Liver (tissue), 3 donors: ENCODE measurements around the gene SSX5.

Experiments
- HNF4G ChIP-seq: IDR thresholded peaks from 2 replicates; pipeline ENCODE4 v1.6.1; 2016; ENCODE audit warnings: antibody characterized with exemption
- JUND ChIP-seq, 2 donors: IDR thresholded peaks; 2 replicates each; pipeline ENCODE4 v1.6.1; 2016; ENCODE audit warnings: antibody characterized with exemption in 2 of 2
- RXRA ChIP-seq, 2 donors: IDR thresholded peaks; 2 replicates each; pipeline ENCODE4 v1.6.1; 2017 to 2018; ENCODE audit warnings: antibody characterized with exemption in 2 of 2, mild to moderate bottlenecking in 1 of 2
- TAF1 ChIP-seq: conservative IDR thresholded peaks from 2 replicates; pipeline ENCODE4 v1.6.1; 2016; ENCODE audit warnings: antibody characterized with exemption, mild to moderate bottlenecking
- YY1 ChIP-seq: IDR thresholded peaks from 2 replicates; pipeline ENCODE4 v1.6.1; 2016; ENCODE audit warnings: antibody characterized with exemption, mild to moderate bottlenecking
- TF ChIP-seq, protein P1 (sequence below): fragments of 150-350 bp; IDR thresholded peaks from 2 replicates; pipeline ENCODE4 v1.5.1; 2017; ENCODE audit warnings: improper control_type of control experiment, low read depth, low read length; ENCODE audit not compliant: missing input control
- TF ChIP-seq, protein P2 (sequence below): IDR thresholded peaks from 2 replicates; pipeline ENCODE4 v1.6.1; 2016; ENCODE audit warnings: antibody characterized with exemption
- TF ChIP-seq, protein P3 (sequence below): IDR thresholded peaks from 2 replicates; pipeline ENCODE4 v1.6.1; 2016; ENCODE audit warnings: antibody characterized with exemption, mild to moderate bottlenecking
- donor health status: healthy.
- donor health status: healthy.

DNA sequence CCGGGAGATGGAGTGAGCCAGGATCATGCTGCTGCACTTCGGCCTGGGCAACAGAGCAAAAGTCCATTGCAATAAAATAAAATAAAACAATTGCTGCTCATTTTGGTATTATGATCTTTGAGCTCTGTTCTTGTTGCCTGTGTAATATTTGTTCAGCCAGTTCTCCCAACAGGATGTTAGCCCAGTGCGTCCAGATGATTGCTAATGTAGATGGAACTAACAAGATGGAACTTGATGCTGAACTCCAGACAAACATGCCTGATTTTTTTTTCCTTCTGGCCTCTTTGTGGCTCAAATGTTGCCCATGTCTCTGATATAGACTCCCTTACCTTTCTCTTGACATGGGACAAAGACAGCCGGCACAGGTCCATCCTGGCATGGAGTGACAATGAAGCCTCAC lies 15.8 kb downstream of the SSX5 start:
- TF ChIP-seq, protein P1, sequence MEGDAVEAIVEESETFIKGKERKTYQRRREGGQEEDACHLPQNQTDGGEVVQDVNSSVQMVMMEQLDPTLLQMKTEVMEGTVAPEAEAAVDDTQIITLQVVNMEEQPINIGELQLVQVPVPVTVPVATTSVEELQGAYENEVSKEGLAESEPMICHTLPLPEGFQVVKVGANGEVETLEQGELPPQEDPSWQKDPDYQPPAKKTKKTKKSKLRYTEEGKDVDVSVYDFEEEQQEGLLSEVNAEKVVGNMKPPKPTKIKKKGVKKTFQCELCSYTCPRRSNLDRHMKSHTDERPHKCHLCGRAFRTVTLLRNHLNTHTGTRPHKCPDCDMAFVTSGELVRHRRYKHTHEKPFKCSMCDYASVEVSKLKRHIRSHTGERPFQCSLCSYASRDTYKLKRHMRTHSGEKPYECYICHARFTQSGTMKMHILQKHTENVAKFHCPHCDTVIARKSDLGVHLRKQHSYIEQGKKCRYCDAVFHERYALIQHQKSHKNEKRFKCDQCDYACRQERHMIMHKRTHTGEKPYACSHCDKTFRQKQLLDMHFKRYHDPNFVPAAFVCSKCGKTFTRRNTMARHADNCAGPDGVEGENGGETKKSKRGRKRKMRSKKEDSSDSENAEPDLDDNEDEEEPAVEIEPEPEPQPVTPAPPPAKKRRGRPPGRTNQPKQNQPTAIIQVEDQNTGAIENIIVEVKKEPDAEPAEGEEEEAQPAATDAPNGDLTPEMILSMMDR, result no peak
- TF ChIP-seq HNF4G, result no peak
- TF ChIP-seq RXRA (IDR thresholded peaks at IDR 0.05), result no peak
- TF ChIP-seq YY1, result no peak
- TF ChIP-seq, protein P2, sequence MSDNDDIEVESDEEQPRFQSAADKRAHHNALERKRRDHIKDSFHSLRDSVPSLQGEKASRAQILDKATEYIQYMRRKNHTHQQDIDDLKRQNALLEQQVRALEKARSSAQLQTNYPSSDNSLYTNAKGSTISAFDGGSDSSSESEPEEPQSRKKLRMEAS, result no peak
- no peak for TF ChIP-seq JUND (IDR thresholded peaks at IDR 0.05)
- TF ChIP-seq, protein P3, sequence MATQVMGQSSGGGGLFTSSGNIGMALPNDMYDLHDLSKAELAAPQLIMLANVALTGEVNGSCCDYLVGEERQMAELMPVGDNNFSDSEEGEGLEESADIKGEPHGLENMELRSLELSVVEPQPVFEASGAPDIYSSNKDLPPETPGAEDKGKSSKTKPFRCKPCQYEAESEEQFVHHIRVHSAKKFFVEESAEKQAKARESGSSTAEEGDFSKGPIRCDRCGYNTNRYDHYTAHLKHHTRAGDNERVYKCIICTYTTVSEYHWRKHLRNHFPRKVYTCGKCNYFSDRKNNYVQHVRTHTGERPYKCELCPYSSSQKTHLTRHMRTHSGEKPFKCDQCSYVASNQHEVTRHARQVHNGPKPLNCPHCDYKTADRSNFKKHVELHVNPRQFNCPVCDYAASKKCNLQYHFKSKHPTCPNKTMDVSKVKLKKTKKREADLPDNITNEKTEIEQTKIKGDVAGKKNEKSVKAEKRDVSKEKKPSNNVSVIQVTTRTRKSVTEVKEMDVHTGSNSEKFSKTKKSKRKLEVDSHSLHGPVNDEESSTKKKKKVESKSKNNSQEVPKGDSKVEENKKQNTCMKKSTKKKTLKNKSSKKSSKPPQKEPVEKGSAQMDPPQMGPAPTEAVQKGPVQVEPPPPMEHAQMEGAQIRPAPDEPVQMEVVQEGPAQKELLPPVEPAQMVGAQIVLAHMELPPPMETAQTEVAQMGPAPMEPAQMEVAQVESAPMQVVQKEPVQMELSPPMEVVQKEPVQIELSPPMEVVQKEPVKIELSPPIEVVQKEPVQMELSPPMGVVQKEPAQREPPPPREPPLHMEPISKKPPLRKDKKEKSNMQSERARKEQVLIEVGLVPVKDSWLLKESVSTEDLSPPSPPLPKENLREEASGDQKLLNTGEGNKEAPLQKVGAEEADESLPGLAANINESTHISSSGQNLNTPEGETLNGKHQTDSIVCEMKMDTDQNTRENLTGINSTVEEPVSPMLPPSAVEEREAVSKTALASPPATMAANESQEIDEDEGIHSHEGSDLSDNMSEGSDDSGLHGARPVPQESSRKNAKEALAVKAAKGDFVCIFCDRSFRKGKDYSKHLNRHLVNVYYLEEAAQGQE, result no peak
- TF ChIP-seq TAF1, result no peak
